OCI-LY3 (cell line): ENCODE results near the gene ZNF296.
"Not testable (repeated sequence)": the region's sequence is repeated elsewhere in the genome, so short reads cannot be mapped to it uniquely, and the experiment has no call there.

Source experiments
- H2AFZ ChIP-seq: fragments of 200-600, 300-600 bp; shearing (Covaris generic); 2 replicates; pipeline ENCODE4 v1.6.0; 2014; ENCODE audit warnings: antibody characterized with exemption, low read depth, low read length
- H3K27ac ChIP-seq: fragments of 200-600, 300-600 bp; sonication (generic); 2 replicates; pipeline ENCODE4 v1.5.1; 2014; ENCODE audit warnings: mild to moderate bottlenecking, low read length, moderate library complexity, mixed read lengths
- H3K27me3 ChIP-seq: fragments of 200-600, 300-600 bp; sonication (generic); 2 replicates; pipeline ENCODE4 v1.6.1; 2014; ENCODE audit warnings: low read depth, low read length, mixed read lengths
- H3K36me3 ChIP-seq: fragments of 200-600, 300-600 bp; sonication (generic); replicated peaks from 2 replicates; pipeline ENCODE3; 2014; ENCODE audit warnings: low read depth, low read length, mixed read lengths
- H3K4me1 ChIP-seq: fragments of 300-600, 200-600 bp; sonication (generic); 2 replicates; pipeline ENCODE4 v1.6.1; 2014; ENCODE audit warnings: low read length, mixed read lengths
- H3K4me2 ChIP-seq: fragments of 200-600, 300-600 bp; sonication (generic); 2 replicates; pipeline ENCODE4 v1.6.1; 2014; ENCODE audit warnings: low read length, mixed read lengths
- H3K4me3 ChIP-seq: fragments of 300-600, 200-600 bp; sonication (generic); 2 replicates; pipeline ENCODE4 v1.5.1; 2014; ENCODE audit warnings: antibody characterized with exemption, mild to moderate bottlenecking, low read length, moderate library complexity
- H3K79me2 ChIP-seq: fragments of 300-600, 200-600 bp; shearing (Covaris generic); 2 replicates; pipeline ENCODE4 v1.6.1; 2014; ENCODE audit warnings: mild to moderate bottlenecking, low read length, mixed read lengths
- H3K9ac ChIP-seq: fragments of 300-600, 200-600 bp; shearing (Covaris generic); 2 replicates; pipeline ENCODE4 v1.6.0; 2014; ENCODE audit warnings: mild to moderate bottlenecking, low read length, moderate library complexity
- H3K9me3 ChIP-seq: fragments of 200-600, 300-600 bp; shearing (Covaris generic); 2 replicates; pipeline ENCODE4 v1.6.1; 2014; ENCODE audit warnings: low read length, mixed read lengths; ENCODE audit not compliant: insufficient read depth
- H4K20me1 ChIP-seq: fragments of 200-600, 300-600 bp; sonication (generic); 2 replicates; pipeline ENCODE4 v1.6.1; 2016; ENCODE audit warnings: low read length, mixed read lengths; ENCODE audit not compliant: insufficient read depth
- CTCF ChIP-seq: fragments of 200-600, 300-600 bp; sonication (generic); IDR thresholded peaks from 2 replicates; pipeline ENCODE4 v1.5.1; 2014; ENCODE audit warnings: antibody characterized with exemption, low read length, low read depth
- EZH2phosphoT487 ChIP-seq: fragments of 200-600 bp; shearing (Covaris generic); IDR thresholded peaks from 2 replicates; pipeline ENCODE4 v1.6.1; 2018; ENCODE audit warnings: antibody characterized with exemption, mixed run types, low read depth

The ZNF296 gene

GRCh38 chr19:45107621-45108150 is 31.4 kb upstream of the ZNF296 start:
- peaks cover 67% of the 10 kb centered on the region for H4K20me1 ChIP-seq
- peaks cover 4% of the 10 kb centered on the region for H3K36me3 ChIP-seq
- no peaks in the 10 kb centered on the region for H3K9me3 ChIP-seq
- no peak for TF ChIP-seq CTCF
- TF ChIP-seq EZH2phosphoT487, result no peak
- no peak overlapping the region for H3K4me3 ChIP-seq
- H3K9ac ChIP-seq, result no peak overlapping the region
- H2AFZ ChIP-seq, result no peak overlapping the region
- H3K4me2 ChIP-seq, result no peak overlapping the region
- peaks cover 9% of the 10 kb centered on the region for H3K4me1 ChIP-seq
- H3K27me3 ChIP-seq, result no peaks in the 10 kb centered on the region
- no peak overlapping the region for H3K27ac ChIP-seq
- peaks cover 82% of the 10 kb centered on the region for H3K79me2 ChIP-seq

GRCh38 chr19:45106363-45106762 is 30.1 kb upstream of the ZNF296 start:
- H3K27me3 ChIP-seq, H3K9ac ChIP-seq, H2AFZ ChIP-seq, H3K36me3 ChIP-seq, H3K27ac ChIP-seq, H3K9me3 ChIP-seq, H3K4me1 ChIP-seq, H3K4me3 ChIP-seq, H3K4me2 ChIP-seq: not testable (repeated sequence)
- Histone ChIP-seq H3K79me2 (peaks cover 82% of the 10 kb centered on the region), H4K20me1 (peaks cover 70% of the 10 kb centered on the region)

GRCh38 chr19:45104658-45105349 is 28.5 kb upstream of the ZNF296 start:
- Histone ChIP-seq H3K27ac (no peak overlapping the region), H3K4me3 (no peak overlapping the region), H3K4me1 (no peaks in the 10 kb centered on the region), H2AFZ (no peak overlapping the region), H3K4me2 (no peak overlapping the region), H3K9me3 (no peaks in the 10 kb centered on the region), H4K20me1 (peaks cover 70% of the 10 kb centered on the region), H3K27me3 (no peaks in the 10 kb centered on the region), H3K9ac (no peak overlapping the region), H3K79me2 (peaks cover 85% of the 10 kb centered on the region), H3K36me3 (peaks cover 4% of the 10 kb centered on the region)
- no peak for TF ChIP-seq CTCF
- no peak for TF ChIP-seq EZH2phosphoT487

- H3K36me3 ChIP-seq, result no peaks in the 10 kb centered on the region
- no peak overlapping the region for H3K9ac ChIP-seq
- no peak for TF ChIP-seq CTCF
- no peak for TF ChIP-seq EZH2phosphoT487
- peaks cover 70% of the 10 kb centered on the region for H4K20me1 ChIP-seq
- H3K27me3 ChIP-seq, result no peaks in the 10 kb centered on the region
- no peak overlapping the region for H3K4me3 ChIP-seq
- no peak overlapping the region for H3K4me2 ChIP-seq
- no peak overlapping the region for H3K27ac ChIP-seq
- no peak overlapping the region for H2AFZ ChIP-seq
- H3K9me3 ChIP-seq, result no peaks in the 10 kb centered on the region
- no peaks in the 10 kb centered on the region for H3K4me1 ChIP-seq
- peaks cover 85% of the 10 kb centered on the region for H3K79me2 ChIP-seq
Observed at GRCh38 chr19:45103508-45104319, 27.4 kb upstream of the ZNF296 start.
